Activated T-helper 17 cell treated with anti-CD3 and anti-CD28 coated beads, Interleukin-2, amount 50 U/mL, for 72 hours (primary cell): ENCODE measurements around the gene CERT1. TPM values are rescaled to one million over a fixed set of nuclear protein-coding genes. Genes with fewer than 3 reads are reported as not detected.

Experiments used
- ATAC-seq: fragments of 150-1000 bp; cut with Tn5 transposase; replicated peaks from 2 replicates; pipeline ENCODE4 v1.10.0; 2021; ENCODE audit warnings: mild to moderate bottlenecking, moderate library complexity
- H3K27ac Mint-ChIP-seq: one replicate; pipeline ENCODE4 v1.8.0; 2022; ENCODE audit warnings: mixed read lengths
- H3K27me3 Mint-ChIP-seq: one replicate; pipeline ENCODE4 v1.8.0; 2022; ENCODE audit warnings: mixed read lengths
- H3K36me3 Mint-ChIP-seq: one replicate; pipeline ENCODE4 v1.8.0; 2022; ENCODE audit warnings: low read depth, mild to moderate bottlenecking, mixed read lengths
- H3K4me1 Mint-ChIP-seq: one replicate; pipeline ENCODE4 v1.8.0; 2022; ENCODE audit warnings: mixed read lengths
- H3K4me3 Mint-ChIP-seq: one replicate; pipeline ENCODE4 v1.8.0; 2022; ENCODE audit warnings: mild to moderate bottlenecking, mixed read lengths
- H3K9me3 Mint-ChIP-seq: one replicate; pipeline ENCODE4 v1.8.0; 2022; ENCODE audit warnings: mixed read lengths
- total RNA-seq, 2 donors: library from RNA; stranded (reverse); gene quantifications; one replicate each; pipeline ENCODE4 v1.2.3, GENCODE V29; 2022

The CERT1 gene
- total RNA-seq, 2 donors from 2014 or later = 24.9 to 40.3 TPM

DNA sequence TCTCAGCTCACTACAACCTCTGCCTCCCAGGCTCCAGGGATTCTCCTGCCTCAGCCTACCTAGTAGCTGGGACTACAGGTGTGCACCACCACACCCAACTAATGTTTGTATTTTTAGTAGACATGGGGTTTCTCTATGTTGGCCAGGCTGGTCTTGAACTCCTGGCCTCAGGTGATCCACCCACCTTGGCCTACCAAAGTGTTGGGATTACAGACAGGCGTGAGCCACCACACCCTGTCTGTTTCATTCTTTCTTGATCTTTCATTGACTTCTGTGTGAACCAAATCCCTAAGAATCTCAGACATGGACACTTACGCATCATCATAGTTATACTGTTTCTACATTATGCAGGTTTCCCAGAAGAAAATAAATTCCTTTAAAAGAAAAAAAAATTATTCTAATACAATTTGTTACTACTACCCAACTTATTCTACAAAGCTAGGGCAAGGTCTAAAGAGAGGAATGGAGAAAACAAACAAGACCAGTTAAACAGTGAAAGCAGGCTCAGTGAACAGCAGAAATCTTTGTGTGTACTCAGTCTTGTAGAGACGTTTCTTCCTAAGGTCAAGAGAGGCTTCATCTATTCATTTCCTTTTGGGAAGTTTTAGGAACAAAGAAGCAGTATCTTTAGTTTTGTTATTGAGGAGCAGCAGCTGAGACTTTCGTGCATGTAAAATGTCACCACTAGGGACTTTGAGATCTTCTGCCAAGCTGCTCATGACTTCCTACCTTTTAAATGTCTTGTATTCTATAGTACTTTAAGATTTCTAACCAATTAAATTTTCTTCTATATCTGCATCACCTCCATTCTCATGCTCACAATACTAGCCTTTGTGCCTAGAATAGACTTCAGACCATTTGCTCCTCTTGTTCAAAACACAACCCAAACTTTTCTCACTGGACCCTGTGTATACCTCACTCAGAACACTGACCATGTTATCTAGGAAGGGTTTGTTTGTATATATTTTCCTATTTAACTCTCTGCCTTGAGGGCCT is 180.0 kb downstream of the CERT1 start:
- H3K4me1 Mint-ChIP-seq = no peaks in the 10 kb centered on the region
- no peaks in the 10 kb centered on the region for H3K36me3 Mint-ChIP-seq
- H3K4me3 Mint-ChIP-seq = no peak overlapping the region
- no peak for ATAC-seq
- no peak overlapping the region for H3K27ac Mint-ChIP-seq
- H3K27me3 Mint-ChIP-seq = peaks cover 2% of the 10 kb centered on the region
- no peaks in the 10 kb centered on the region for H3K9me3 Mint-ChIP-seq

DNA sequence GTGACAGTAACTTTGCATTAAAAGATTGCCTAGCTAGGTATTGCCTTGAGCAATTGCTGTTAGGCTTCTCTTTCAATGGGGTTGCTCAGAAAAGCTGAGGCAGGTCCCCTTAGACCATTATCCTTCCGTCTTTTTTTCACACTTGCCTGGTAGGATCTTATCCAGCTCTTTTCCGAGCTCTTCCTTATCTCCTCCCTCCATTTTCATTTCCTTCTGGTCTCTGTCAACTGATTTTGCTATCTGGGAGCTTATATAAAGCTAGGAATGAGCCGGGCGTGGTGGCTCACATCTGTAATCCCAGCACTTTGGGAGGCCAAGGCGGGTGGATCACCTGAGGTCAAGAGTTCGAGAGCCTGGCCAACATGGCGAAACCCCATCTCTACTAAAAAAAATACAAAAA is 181.0 kb downstream of the CERT1 start:
- peaks cover 2% of the 10 kb centered on the region for H3K27me3 Mint-ChIP-seq
- no peak overlapping the region for H3K4me3 Mint-ChIP-seq
- H3K27ac Mint-ChIP-seq = no peak overlapping the region
- no peaks in the 10 kb centered on the region for H3K9me3 Mint-ChIP-seq
- H3K4me1 Mint-ChIP-seq = peaks cover 2% of the 10 kb centered on the region
- H3K36me3 Mint-ChIP-seq = no peaks in the 10 kb centered on the region
- ATAC-seq = no peak

Other genes starting within 250 kb of the CERT1 start
- gene HMGCR, start 174.4 kb downstream of the CERT1 start, total RNA-seq = 10 to 100 TPM; 47.3 to 49.4 TPM
- gene POLK, start 262 bp upstream of the CERT1 start, total RNA-seq = 10 to 100 TPM; 28.7 to 44.4 TPM
- under 1 TPM; 0.34 to 0.35 TPM for gene ANKDD1B, start 99.8 kb upstream of the CERT1 start, total RNA-seq
- gene POC5, start 205.8 kb upstream of the CERT1 start, total RNA-seq = 10 to 100 TPM in 1 of 2 donors, 1 to 10 TPM in 1; 9.2 to 18.3 TPM